Measurements from ENCODE around the gene SHC3.

DNA sequence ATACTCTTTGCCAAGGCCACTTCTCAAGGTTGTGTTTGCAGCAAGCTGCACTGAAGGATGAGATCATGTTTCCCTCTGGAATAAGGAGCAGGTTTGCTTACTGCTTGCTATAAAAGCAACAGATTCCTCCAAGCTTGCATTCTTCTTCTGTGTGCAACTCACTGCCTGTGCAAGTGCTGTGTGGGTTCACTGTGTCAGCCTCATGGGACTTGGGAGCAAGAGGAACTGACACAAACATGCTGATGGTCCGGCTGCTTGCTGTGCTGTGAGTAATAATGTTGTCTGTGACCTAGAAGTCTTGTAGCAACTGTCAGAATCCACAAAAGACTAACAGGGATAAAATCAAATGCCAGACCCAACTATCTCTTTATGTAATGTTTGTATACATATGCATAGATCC, 33.6 kb upstream of the SHC3 start:
- TF ChIP-seq, protein P1, sequence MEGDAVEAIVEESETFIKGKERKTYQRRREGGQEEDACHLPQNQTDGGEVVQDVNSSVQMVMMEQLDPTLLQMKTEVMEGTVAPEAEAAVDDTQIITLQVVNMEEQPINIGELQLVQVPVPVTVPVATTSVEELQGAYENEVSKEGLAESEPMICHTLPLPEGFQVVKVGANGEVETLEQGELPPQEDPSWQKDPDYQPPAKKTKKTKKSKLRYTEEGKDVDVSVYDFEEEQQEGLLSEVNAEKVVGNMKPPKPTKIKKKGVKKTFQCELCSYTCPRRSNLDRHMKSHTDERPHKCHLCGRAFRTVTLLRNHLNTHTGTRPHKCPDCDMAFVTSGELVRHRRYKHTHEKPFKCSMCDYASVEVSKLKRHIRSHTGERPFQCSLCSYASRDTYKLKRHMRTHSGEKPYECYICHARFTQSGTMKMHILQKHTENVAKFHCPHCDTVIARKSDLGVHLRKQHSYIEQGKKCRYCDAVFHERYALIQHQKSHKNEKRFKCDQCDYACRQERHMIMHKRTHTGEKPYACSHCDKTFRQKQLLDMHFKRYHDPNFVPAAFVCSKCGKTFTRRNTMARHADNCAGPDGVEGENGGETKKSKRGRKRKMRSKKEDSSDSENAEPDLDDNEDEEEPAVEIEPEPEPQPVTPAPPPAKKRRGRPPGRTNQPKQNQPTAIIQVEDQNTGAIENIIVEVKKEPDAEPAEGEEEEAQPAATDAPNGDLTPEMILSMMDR (conservative IDR thresholded peaks at IDR 0.05; ENCODE audit: low read depth, low read length) = no peak
- no peak for TF ChIP-seq POLR2A (IDR thresholded peaks at IDR 0.05; ENCODE audit: low read depth, low read length)
